HG02642 (cell line): ENCODE measurements around the gene STK10.

Source experiments
- ATAC-seq: cut with Tn5 transposase; IDR thresholded peaks from one replicate; pipeline ENCODE4 v1.9.1; 2021; ENCODE audit warnings: mild to moderate bottlenecking; ENCODE audit not compliant: unreplicated experiment, poor library complexity

STK10 gene

GRCh38 chr5:172065431-172066065 lies 122.5 kb downstream of the STK10 start:
- ATAC-seq: no peak

DNA sequence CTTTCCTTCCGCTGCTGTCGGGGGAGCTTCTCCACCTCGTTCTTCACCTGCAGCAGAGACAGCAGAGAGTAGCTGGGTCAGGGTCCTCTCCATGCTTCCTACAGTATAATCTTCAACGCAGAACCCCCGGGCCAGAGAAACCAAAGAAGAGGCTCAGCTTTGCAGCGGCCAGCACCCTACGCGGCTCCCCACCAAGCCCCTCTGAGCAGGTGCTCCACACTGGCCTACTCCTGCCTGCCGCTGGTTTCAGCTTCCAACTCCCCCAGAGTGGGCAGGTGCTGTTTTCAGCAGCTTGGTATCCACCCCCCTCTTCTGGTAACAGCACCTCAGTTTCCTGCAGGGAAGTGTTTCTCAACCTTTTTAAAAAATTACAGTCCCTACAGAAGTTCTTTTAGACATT lies 123.3 kb downstream of the STK10 start:
- ATAC-seq: no peak

DNA sequence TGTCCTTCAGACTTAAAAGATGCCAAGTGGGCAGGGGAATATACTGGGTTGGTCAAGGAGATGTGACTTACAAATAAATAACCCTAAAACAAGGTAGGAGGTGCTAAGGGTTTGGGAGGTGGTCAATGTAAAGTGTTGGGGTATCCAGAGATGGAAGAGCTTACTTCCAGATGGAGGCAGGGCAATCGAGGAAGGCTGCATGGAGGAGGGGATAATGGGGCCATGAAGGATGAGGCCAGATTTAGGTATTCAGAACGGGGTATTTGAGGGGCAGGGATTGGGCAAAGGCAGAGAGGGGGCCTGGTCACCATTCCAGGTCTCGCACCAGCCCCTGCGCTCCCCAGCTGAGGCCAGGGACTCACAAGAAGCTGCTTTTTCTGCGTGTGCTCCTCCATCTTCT lies 123.7 kb downstream of the STK10 start:
- ATAC-seq: no peak

- ATAC-seq: no peak
Observed at GRCh38 chr5:172063463-172064235, 124.4 kb downstream of the STK10 start.

GRCh38 chr5:172059661-172060100 lies 128.3 kb downstream of the STK10 start:
- no peak for ATAC-seq

GRCh38 chr5:172058088-172058487 lies 129.9 kb downstream of the STK10 start:
- no peak for ATAC-seq

- no peak for ATAC-seq
Observed at GRCh38 chr5:172055996-172056395, 132.0 kb downstream of the STK10 start.

- ATAC-seq: no peak
Observed at GRCh38 chr5:172055421-172055820, 132.6 kb downstream of the STK10 start.

- no peak for ATAC-seq
Observed at GRCh38 chr5:172054611-172055153, 133.3 kb downstream of the STK10 start.

- no peak for ATAC-seq
Observed at GRCh38 chr5:172052450-172053236, 135.4 kb downstream of the STK10 start.

GRCh38 chr5:172051643-172052339 lies 136.2 kb downstream of the STK10 start:
- ATAC-seq: no peak

- no peak for ATAC-seq
Observed at GRCh38 chr5:172050080-172050479, 137.9 kb downstream of the STK10 start.

DNA sequence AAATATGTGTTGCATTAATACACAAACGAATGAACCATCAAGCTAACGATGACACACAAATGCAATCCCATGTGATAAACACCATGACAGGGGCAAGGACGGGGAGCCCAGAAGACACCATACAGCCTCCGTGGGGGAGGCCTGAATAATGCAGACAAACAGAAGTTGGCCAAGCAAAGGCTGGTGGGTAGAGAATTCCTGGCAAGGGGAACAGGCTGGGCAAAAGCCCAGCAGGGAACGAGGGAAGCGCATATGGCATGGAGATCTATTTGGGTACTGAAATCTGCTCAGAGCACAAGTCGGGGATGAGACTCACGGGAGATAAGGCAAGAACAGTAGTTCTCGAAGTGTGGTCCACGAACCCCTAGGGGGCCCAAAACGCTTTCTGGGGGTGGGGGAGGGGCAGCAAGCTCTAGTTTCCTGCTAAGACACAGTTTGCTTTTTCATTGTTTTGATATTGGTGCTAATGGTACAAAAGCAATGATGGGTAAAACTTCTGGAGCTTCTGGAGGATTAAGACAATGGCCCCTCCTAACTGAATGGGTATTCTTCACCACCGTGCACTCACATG lies 138.7 kb downstream of the STK10 start:
- ATAC-seq: no peak

GRCh38 chr5:172048539-172049101 lies 139.4 kb downstream of the STK10 start:
- no peak for ATAC-seq

DNA sequence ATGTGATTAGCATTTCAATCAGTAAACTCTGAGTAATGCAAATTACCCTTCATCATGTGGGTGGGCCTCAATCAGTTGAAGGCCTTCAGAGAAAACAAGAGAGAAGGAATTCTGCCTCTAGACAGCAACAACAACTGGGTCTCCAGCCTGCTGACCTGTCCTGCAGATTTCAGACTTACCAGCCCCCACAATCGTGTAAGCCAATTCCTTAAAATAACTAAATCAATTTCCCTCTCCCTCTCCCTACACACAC lies 139.9 kb downstream of the STK10 start:
- no peak for ATAC-seq

GRCh38 chr5:172046593-172046992 lies 141.4 kb downstream of the STK10 start:
- ATAC-seq: no peak

DNA sequence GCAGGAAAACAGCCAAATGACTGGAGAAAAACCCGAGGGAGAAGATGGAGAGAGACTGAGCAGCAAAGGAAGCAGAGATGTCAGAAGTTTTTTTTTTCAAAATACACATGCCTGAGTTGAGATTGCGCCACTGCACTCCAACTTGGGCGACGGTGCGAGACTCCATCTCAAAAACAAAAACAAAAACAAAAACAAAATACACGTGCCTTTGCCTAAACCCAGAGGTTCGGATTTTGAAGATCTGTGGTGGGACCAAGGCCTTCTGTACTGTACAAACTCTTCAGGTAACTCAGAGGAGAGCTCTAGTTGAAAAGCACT lies 142.8 kb downstream of the STK10 start:
- no peak for ATAC-seq

DNA sequence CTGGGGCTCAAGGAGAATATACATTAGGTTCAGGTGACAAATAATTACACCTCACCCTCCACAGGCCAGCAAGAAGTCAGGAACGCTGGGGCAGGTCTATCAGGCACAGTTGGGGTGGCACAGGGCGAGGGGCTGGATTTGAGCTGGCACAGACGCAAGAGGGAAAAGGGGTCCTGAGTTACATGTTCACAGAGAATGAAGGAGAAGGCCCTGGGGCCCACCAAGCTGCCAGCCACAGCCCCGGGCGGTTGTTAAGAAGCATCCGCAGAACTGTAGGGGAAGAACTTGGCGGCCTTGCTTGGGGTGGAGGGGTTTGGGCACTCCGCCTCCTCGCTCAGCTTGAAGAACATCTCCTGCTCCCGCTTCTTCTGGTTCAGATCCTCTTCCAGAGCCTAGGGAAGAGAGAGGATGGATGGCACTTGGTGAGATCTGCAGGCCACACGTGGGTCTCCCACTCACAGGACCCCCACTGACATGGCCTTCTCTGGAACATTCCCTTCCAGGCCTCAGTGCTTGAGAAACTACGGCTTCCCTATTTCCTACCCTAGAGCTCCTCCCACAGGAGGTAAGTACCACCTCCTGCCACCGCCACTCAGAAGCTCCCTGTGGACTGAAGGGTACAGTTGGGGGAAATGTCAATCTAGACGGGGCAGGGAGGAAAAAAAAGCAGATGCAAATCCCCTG lies 143.3 kb downstream of the STK10 start:
- ATAC-seq: no peak

GRCh38 chr5:172043865-172044264 lies 144.2 kb downstream of the STK10 start:
- ATAC-seq: no peak

GRCh38 chr5:172042183-172042582 lies 145.8 kb downstream of the STK10 start:
- ATAC-seq: no peak
